GM21619 (cell line): ENCODE results near the gene FABP1.

Experiments used
- ATAC-seq: cut with Tn5 transposase; IDR thresholded peaks from one replicate; pipeline ENCODE4 v1.9.1; 2021; ENCODE audit not compliant: unreplicated experiment

The FABP1 gene

GRCh38 chr2:88116669-88117432 lies 11.0 kb downstream of the FABP1 start:
- ATAC-seq, result no peak

- no peak for ATAC-seq
These were observed 11.9 kb downstream of the FABP1 start for GRCh38 chr2:88115825-88116518.

GRCh38 chr2:88114889-88115288 lies 13.0 kb downstream of the FABP1 start:
- ATAC-seq, result no peak

- no peak for ATAC-seq
These were observed 14.8 kb downstream of the FABP1 start for GRCh38 chr2:88113069-88113468.

GRCh38 chr2:88110830-88111229 lies 17.0 kb downstream of the FABP1 start:
- ATAC-seq, result no peak

- no peak for ATAC-seq
These were observed 19.1 kb downstream of the FABP1 start for GRCh38 chr2:88108796-88109195.

GRCh38 chr2:88100489-88100858 lies 27.4 kb downstream of the FABP1 start:
- ATAC-seq, result no peak

GRCh38 chr2:88099798-88100488 lies 27.9 kb downstream of the FABP1 start:
- ATAC-seq, result no peak

GRCh38 chr2:88098558-88098900 lies 29.3 kb downstream of the FABP1 start:
- no peak for ATAC-seq

GRCh38 chr2:88097891-88098557 lies 29.8 kb downstream of the FABP1 start:
- ATAC-seq, result no peak

GRCh38 chr2:88097192-88097591 lies 30.7 kb downstream of the FABP1 start:
- no peak for ATAC-seq

GRCh38 chr2:88096708-88097107 lies 31.2 kb downstream of the FABP1 start:
- ATAC-seq, result no peak

- no peak for ATAC-seq
These were observed 32.8 kb downstream of the FABP1 start for GRCh38 chr2:88095022-88095421.

- no peak for ATAC-seq
These were observed 35.1 kb downstream of the FABP1 start for GRCh38 chr2:88092773-88093172.

GRCh38 chr2:88091943-88092342 lies 35.9 kb downstream of the FABP1 start:
- no peak for ATAC-seq

GRCh38 chr2:88090446-88091283 lies 37.2 kb downstream of the FABP1 start:
- no peak for ATAC-seq

- ATAC-seq, result no peak
These were observed 38.9 kb downstream of the FABP1 start for GRCh38 chr2:88088999-88089398.

GRCh38 chr2:88087763-88088162 lies 40.1 kb downstream of the FABP1 start:
- ATAC-seq, result no peak

GRCh38 chr2:88087073-88087472 lies 40.8 kb downstream of the FABP1 start:
- no peak for ATAC-seq

- no peak for ATAC-seq
These were observed 41.5 kb downstream of the FABP1 start for GRCh38 chr2:88086401-88086800.

GRCh38 chr2:88085602-88086001 lies 42.3 kb downstream of the FABP1 start:
- no peak for ATAC-seq
